ENCODE measurements around the gene RAI1.
A peak's percentile ranks its signal among the peaks of the same experiment; 100 is the strongest.

RAI1 gene

DNA sequence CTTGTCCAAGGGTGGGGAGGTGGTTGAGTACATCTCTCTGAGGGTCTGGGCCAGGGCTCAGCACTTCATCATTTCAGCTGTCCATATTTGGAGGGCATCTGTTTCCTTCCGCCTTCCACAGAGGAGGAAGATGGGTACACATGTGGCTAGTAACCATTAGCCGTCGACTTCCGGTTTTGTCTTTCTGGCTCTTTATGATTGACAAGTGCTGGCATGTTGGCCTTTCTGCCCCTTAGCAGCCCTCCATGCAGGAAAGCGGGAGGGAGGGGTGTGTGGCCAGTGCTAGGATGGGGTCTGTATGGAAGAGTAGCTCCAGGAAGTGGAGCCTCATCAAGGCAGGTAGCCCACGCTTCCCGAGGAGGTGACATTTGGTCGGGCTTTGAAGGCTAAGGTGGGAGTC lies 69.6 kb downstream of the RAI1 start:
- DNase-seq (ENCODE audit: low read depth), result no peak

DNA sequence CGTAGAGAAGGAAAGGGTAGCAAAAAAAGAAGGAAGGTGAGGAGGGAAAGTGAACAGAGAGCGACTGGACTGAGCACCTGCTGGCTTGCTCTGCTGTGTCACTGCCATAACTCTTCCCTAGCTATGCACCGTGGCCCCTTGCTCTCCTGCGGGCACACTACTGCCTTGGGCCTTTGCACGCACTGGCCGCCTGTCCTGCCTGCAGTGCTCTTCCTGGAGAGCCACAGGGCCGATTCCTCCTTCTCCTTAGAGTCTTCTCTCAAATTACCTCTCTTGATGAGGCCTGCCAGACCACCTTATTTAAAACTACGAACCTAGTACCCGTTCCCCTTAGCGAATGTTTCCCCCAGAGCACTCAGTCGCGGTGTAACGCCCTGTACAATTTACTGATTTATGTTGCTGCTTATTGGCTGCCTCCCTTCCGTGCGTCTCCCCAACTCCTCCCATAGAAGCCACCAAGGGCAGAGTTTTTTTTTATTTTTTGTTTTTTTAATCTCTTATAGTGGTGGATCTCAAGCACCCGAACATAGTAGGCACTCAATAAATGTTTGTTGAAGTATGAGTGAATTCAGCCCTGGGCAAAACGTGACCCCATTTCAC lies 70.3 kb downstream of the RAI1 start:
- no peak for DNase-seq (ENCODE audit: low read depth)

DNA sequence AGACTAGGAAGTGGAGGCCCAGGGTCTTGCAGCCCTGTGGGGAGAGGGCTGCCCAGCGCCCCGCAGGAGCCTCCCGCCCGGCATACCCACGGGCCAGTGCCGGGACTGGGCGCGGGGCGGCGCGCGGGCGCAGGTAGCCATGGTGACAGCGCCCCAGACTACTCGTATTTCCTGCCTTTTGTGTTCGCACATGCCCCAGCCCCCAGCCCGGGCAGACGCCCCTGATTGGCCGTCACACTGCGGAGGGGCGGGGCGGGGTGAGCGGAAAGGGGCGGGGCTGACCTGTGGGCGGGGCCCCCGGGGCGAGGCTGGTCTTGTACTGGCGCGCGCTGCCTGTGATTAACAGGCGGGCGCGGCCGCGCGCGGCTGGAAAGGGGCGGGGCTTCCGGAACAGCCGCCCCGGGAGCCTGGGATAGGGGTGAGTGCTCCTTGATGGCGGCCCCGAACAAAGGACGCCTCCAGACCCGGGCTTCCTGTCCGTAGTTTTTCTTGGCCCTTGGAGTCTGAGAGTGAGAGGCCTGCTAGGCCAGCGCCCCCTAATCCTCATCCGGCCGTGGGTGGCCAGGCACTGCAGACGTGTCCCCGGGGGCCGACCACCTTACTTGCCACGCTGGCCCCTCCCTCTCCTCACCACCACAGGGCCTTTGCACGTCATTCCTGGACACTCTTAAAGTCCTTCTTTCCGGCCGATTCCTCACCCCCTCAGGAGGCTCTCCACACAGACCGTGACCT lies 71.0 kb downstream of the RAI1 start:
- peak; percentile 88 for DNase-seq (ENCODE audit: low read depth)

DNA sequence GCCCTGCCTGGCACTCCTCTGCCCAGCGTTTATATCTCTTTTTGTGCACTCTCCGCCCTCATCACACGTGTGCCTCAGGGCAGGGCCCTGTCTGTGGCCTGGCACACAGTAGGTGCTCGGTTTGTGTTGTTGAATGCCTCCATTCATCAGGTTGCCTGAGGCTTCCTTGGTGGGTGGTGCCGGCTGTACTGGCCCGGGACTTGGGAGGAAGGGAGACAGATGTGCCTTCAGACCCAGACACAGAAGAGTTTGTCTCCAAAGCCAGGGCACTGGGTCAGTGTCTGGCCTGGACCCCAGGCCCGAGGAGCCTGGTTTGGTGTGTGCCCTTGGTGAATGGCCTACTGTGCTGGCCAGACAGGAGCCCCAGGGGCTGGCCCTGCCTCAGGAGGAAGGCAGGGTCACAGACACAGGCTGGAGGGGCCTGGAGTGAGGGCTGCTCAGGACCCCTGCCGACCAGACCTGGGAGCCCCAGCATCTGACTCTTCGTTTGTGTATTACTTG lies 71.6 kb downstream of the RAI1 start:
- DNase-seq (ENCODE audit: low read depth), result no peak

DNA sequence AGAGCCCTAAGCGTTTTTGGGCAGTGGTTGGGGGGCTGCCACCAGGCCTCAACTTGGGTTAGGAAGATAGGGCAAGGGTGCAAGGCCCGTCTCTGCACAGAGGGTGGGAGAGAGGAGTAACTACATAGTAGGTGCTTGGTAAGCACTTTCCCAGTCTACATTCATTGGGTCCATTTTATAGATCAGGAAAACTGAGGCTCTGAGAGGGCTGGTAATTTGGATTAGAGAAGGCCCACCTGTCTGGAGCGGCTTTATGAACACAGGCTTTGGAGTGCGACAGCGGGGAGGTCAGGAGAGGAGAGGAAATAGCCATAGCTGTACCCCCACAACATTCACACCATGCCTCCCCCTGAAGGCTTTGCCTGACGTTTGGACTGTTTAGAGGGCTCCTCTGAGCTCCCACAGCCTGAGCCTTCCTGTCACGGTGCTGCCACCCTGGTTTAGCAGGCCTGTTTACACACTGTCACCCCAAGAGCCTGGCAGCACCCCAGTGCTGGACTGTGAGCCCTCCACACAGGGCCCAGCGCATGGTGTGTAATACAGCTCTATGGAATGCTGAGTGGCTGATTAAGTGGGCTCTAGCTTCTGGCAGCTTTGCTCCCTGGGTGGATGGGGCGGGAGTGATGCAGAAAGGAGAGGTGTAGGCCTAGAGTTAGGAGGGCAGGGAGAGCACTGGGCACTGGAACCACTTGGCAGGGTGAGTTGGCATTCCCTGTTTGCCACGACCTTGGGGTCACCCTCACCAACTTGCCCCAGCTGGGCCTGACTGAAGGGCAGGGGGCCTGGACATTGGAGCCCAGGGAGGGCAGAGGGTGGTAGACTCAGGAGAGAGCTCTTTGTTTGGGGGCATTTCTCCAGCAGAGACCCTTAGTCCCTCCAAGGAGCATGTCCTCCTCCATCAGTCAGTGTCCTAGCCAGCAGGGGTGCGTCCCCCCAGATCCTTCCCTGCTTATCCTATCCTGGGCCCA lies 73.7 kb downstream of the RAI1 start:
- DNase-seq (ENCODE audit: low read depth), result no peak

DNA sequence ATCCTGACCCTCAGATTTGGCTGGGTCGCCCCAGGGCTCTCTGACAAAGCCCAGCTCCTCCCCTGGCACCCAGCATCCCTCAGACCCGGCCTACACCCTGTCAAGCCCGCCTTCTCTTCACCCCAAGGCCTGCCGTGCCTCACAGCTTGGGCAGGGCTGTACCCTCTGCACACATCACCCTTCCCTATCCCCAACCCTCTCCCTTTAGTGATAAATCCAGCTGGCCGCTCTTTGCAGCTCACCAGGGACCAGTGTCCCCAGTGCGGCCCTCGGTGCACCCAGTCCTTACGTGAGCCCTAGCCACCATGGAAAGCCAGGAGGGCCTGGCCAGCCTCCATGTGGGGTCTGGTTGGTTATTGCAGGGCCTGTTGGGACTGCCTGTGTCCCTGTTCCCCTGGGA lies 74.5 kb downstream of the RAI1 start:
- DNase-seq (ENCODE audit: low read depth), result no peak

DNA sequence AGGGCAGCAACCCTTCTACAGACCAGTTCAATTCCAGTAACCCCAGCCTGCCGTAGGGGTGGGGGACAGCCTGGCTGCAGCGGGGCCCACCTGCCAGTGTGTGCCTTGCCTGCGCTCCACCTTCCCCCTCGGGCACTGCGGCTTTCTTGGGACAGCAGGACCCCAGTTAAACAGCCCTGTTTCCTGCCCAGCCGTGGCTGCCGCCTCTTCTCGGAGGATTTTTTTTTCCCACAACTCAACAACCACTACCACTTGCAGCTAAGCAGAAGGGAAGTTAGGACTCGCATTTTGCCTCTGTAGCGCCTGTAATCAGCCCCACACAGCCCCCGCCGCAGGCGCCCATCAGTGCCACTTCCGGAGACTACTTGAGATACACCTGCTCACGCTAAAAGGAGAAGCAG lies 76.1 kb downstream of the RAI1 start:
- no peak for DNase-seq (ENCODE audit: low read depth)

DNA sequence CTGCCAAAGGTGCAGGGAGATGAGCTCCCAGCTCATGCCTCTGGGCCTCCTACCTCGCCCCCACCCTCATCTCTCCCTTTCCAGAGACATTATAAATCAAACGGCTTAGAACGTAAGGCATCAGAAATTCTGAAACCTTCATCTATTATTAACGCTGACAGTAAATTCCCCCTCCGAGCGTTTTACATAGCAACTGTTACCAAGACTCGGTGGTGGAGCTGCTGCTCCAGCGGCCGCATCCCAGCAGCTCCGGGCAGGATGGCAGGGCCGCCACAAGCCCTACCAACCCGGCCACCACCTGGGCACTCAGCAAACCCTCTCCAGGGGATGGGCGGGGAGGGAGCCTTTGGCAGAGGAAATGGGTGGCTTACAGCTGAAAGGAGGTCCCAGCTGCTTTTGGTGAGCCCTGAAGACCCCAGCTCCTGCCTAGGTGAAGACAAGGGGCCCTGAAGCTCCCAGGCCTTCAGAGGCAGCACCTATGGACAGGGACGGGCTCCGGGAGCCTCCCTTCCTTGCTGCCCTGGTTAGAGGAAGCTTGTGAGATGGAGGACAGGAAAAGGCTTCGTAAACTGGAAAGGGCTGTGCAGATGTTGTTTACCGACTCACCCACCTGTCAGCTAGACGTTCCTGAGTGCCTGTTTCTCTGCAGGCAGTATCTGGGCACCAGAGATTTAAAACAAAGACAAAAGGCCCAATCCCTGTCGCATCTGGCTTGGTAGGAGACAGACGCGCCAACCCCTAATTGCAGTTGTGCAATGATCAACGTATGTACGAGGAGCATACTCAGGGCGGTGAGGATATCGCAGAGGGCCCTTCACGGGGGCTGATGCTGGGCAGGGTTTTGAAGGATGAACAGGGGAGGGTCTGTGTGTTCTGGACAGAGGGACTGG lies 76.9 kb downstream of the RAI1 start:
- DNase-seq (ENCODE audit: low read depth), result no peak

DNA sequence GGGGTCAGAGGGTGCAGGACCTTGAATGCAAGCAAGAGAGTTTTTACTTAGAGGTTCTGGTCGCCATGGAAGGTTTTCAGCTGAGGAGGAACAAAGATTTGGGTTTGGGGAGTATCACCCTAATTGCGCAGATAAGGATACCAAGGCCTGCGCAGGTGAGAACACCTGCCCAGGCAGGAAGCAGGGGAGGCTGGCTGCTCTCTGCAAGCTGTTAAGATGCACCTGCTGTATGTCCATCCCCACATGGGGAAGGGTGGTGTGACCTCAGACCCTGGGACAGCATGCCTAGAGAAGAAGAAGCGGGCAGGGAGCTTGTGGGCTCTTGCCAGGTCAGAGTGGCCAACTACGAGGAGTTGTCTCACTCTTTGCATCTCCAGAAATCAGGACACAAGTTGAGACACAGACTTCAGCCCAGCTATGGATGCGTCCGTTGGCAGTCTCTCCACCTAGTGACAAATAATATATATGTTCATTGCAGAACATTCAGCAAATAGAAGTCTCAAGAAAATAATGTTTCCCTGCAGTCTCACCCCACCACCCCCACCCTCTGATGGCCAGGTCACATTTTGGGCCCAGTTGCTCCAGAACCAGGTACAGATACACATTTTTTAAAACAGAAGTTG lies 77.8 kb downstream of the RAI1 start:
- DNase-seq (ENCODE audit: low read depth), result no peak

DNA sequence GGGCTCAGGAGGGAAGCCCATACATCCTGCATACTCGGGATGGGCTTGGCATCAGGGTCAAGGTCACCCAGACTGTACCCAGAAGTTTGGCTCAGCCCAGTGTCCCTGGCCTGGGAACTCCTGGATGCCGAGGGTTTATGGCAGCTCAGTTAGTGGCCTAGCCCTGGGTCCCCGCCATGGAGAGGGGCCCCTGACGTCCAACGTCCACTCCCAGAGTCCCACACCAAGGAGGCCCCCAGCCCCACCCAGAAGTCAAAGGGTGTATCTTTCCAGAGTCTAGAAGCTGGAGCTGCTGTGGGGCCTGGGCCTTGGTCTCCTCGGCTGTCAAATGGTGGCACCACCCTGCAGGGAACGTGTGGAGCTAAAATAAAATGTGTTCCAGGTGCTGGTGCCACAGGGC lies 79.1 kb downstream of the RAI1 start:
- no peak for DNase-seq (ENCODE audit: low read depth)

DNA sequence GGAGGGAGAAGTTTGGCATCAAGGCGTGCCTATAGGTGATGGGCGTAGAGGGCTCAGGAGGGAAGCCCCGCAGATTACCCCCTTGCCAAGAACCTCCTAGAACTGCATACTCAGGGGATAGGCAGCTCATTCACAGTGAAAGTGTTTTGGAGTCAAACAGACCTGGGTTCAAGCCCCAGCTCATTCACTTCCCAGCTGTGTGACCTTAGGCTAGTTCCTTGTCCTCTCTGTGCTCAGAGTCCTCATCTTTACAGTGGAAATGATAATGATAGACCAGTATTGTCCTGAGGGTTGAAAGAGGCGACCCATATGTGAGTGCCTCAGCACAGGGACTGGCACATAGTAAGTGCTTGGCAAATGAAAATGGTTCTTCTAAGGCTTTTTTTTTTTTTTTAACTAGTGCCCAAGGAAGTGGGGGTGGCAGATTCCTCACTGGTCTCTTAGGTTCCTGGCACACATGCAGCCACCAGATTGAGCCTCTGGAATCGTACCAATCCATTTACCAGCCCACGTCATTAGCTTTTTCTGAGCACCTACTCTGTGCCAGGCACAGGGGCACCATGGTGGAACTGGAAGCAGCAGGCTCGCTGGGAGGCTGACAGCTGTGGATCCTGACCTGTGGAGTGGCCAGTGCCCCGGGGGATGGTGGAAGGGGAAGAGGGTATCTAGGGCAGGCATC lies 79.8 kb downstream of the RAI1 start:
- DNase-seq (ENCODE audit: low read depth), result no peak

DNA sequence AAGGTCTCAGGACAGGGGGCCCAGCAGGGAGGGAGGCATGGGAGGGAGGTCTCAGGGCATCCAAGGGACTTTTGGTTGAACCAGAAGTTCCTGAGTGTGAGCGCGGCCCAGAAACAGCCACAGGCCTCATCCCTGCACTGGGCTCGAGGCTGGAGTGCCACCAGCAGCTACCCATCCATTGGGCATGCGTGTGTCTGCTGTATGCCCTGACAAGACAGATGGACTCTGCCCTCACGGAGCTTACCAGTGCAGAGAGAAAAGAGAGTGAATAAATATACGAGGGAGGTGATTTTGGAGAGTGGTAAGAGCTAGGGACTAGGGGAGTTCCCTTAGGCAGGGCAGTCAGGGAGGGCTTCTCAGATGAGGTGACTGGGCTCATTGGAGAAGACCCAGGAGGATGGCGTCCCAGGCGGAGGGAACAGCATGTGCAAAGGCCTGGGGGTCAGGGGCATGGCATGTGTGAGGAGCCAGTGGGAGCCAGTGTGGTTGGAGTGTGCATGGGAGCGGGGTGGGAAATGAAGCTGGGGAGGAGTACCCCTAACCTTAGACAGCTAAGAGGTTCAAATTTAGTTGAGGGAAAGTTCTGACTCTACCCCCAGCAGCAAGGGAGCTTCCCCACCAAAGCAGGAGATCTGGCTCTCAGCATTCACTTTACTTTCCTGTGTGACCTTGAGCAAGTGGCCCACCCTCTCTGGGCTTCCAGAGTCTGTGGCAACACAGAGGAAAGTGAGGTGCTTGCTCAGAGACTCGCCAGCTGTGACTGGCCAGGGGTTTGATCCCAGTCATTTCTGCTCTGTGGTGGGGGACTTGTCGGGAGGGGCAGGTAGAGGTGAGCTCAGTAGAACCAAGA lies 80.9 kb downstream of the RAI1 start:
- DNase-seq (ENCODE audit: low read depth), result no peak

DNA sequence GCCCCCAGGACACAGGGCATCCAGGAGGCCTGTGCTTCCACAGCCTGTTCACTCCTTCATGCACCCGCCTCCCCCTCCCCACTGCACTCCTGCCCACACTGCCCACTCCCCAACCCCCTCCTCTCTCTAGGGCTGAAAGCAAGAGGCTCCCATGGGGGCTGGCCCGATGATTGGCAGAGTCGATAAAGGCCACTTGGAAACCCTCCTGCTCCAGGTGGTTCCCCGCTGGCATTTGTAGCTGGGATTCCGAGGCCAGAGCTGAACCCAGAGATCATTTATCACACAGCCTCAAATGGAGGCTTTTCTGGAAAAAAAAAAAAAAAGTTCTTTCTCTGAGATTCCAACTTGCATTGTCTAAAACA lies 81.5 kb downstream of the RAI1 start:
- no peak for DNase-seq (ENCODE audit: low read depth)

DNA sequence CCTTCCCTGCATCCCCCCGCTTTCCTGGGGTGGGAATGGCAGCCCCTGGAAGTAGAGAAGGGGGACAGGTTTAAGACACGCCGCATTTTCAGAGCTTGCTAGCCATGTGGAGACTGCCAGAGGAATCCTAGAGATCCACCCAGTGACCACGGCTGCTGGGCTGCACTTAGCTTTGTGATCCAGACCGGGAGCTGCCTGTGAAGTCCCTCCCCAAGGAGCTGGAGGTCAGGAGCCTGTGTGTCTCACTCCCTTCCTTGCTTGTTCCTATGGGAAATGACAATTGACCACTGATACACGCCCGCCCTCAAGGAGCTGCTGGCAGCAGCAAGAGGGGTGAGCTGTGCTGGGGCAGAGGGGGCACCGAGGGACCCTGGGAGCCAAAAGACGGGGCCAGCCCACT lies 81.9 kb downstream of the RAI1 start:
- no peak for DNase-seq (ENCODE audit: low read depth)

DNA sequence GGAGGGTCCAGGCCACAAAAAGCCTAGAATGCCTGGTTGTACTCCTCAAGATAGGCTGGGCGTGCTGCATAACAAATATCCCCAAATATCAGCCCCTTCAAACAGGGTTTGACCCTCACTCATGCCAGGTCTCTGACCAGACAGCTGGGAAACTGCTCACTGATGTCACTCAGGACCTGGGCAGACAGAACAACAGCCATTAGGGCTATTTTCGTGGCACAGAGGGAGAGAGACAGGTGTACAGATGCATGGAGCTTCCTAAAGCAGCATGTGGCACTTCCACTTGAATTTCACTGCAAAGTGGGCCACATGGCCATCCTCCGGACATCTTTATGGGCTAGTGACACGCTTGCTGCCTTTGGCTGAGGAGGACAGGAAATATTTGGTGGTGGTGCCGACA lies 82.5 kb downstream of the RAI1 start:
- no peak for DNase-seq (ENCODE audit: low read depth)

DNA sequence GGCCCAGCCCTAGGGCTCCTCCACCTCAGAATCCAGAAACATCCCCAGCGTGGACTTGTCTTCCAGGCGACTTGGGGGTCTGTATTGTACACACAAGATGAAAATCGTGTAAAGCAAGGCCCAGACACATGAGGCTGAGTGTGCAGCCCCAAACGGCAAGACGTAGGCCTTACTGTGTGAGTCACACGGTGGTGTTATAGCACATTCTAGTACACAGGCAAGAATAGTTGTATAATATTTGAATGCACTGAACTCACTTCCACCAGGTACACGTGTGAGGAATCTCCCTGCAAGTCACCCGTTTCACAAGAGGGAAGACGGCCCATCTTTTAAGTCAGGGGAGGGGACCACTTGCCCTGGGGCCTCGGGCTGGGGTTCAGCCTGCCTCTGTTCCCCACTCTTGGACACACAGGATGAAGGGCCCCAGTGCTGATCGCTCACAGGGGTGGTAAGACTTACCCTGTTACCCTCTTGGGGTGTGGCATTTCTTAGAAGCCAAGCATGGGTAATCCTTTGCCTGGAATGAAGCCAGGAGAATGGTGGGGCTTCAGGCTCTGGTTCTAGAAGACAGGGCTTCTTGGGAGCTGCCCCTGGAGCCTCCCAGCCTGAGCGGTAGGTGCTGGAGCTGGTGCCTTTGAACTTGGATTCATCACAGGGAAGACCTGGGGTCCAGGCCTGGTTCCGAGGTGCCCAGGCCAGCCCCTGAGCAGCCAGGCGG lies 84.3 kb downstream of the RAI1 start:
- DNase-seq (ENCODE audit: low read depth), result no peak

DNA sequence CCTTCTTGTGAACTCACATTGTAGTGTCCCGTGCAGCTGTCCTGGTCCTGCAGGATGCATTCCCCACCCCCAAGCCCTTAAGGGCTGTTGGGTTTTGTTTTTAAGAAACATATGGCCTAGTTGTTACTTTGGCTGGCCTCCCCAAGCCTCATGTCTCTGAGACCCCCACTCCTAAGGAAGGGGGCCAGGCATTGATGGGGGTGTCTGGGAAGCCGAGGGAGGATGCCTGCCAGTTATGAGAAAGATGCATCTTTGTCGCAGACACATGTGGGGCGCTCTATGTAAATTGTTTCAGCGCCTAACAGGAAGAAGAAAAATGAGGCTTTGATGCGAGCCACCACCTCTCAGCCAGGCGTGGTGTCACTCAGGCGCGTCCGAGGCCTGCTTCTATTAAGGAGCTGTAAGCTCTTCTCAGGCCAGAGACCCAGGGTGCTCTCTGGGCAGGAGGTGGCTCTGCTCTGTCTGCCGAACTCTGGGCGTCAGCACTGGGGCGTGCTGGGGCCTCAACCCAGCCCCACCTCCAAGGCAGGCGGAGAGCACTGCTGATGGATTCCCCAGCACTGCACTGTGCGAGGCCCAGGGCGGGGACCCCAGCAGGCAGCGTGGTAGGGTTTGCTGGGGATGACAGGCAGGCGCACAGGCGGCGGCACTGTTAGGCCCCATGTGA lies 85.0 kb downstream of the RAI1 start:
- DNase-seq (ENCODE audit: low read depth), result no peak

DNA sequence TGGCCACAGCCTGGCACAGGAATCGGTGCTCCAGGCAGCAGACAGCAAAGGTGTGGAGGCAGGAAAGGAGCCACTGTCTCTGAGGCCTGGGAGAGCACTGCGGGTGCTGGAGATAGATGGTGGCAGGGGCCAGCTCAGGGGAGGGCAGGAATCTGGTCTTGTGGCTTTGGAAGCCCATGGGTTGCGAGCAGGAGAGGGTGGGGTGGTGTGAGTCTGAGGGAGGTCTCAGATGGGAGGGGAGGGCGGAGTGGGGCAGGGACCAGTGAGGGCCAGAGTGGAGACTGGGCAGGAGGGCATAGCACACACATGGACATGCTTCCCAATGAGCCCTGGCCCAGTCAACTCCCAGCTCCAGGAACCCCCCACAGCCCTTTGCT lies 85.5 kb downstream of the RAI1 start:
- no peak for DNase-seq (ENCODE audit: low read depth)
